HG02798 (cell line): ENCODE results near the gene CTRB1.

Experiments
- ATAC-seq: cut with Tn5 transposase; IDR thresholded peaks from one replicate; pipeline ENCODE4 v1.9.1; 2021; ENCODE audit warnings: mild to moderate bottlenecking; ENCODE audit not compliant: unreplicated experiment, poor library complexity

CTRB1 gene

DNA sequence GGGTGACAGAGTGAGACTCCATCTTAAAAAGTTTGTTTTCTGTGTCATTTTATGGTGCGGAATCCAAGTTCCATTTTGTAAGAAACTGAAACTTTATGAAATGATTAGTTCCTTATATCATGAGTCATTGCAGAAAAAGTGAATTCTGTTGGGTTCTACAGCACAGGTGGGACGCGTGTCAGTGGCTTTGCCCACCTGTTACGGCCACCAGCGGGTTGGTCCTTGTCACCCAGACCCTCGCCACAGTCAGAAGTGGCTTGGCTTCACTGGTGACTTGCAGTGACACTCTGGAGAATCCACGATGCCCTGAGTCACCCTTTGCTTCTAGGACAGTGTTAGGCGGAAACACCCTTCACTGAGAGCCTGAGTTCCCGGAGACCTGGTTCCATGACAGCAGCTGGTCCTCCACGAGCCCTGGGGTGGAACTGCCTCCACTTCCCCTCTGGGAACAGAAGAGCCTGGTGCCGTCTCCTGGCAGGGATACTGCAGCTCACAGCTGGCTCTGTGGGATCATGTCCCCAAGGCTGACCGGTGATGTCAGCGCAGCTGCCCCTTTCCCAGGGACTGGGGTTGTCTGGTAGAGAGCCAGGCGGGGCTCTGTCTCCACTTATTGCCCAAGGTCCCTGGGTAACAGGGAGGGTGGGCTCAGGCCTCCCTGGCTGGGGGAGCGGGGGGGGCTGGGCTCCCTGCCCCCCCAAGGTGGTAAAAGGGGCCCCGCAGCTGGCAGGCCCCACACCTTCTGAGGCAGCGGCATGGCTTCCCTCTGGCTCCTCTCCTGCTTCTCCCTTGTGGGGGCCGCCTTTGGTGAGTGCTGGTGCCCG lies at the start of gene CTRB1:
TSS of gene CTRB1 (plus strand) at position 733 of the 821 bp plus-strand sequence. CDS start at position 753, 20 bp downstream.
- peak; percentile 53 for ATAC-seq

DNA sequence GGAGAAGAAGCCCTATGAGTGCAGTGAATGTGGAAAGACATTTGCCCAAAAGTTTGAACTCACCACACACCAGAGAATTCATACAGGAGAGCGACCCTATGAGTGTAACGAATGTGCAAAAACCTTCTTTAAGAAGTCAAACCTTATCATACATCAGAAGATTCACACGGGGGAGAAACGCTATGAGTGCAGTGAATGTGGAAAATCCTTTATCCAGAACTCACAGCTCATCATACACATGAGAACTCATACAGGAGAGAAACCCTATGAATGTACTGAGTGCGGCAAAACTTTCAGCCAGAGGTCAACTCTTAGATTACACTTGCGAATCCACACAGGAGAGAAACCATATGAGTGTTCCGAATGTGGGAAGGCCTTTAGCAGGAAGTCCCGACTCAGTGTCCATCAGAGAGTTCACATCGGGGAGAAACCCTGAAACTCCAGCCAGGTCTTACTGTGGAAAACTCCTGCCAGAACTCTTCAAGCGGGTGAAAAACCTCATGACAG lies 48.8 kb upstream of the CTRB1 start:
- ATAC-seq, result no peak

DNA sequence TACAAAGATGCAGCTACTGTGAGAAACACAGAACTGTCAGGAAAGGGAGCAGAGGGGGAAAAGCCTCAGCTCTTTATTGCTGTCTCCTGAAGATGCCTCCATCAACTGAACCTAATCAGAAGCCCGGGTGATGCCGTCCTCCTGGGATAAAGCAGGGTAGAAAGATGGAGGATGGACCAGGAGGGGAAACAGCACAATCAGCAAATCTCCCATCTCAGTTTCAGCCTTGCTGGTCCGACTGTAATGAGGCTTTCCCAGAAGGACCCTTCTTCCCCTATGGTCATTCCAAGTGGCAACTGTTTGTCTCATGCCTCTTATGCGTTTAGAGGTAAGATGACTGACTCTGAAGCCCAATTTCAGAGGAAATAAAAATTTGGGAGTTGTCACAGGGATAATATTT lies 46.2 kb upstream of the CTRB1 start:
- ATAC-seq, result no peak

- no peak for ATAC-seq
These were observed 43.7 kb upstream of the CTRB1 start for GRCh38 chr16:75175074-75175473.

DNA sequence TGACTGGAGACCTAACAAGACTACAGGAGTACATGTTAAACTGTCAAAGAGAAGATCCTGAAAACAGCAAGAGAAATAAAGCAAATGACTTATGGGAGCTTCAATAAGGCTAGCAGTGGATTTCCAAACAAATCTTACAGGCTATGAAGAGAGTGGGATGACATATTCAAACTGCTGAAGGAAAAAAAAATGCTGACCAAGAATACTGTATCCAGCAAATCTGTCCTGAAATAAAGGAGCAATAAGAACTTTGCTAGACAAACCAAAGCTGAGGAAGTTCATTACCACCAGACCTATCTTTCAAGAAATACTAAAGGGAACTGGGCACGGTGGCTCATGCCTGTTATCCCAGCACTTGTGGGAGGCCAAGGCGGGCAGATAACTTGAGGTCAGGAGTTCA lies 41.9 kb upstream of the CTRB1 start:
- ATAC-seq, result no peak

DNA sequence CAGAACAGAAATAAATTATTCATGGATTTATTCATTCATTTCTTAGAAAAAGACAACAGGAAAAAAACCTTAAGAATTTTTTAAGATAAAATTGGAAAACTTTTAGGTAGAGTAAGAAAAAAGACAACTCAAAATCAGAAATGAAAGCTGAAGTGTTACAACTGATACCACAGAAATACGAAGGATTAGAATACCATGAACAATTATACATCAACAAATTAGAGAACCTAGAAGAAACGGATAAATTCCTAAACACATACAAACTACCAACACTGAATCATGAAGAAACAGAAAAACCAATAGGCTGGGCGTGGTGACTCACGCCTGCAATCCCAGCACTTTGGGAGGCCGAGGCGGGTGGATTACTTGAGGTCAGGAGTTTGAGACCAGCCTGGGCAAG lies 39.6 kb upstream of the CTRB1 start:
- no peak for ATAC-seq

- ATAC-seq, result no peak
These were observed 37.2 kb upstream of the CTRB1 start for GRCh38 chr16:75181630-75182029.

- ATAC-seq, result no peak
These were observed 29.8 kb upstream of the CTRB1 start for GRCh38 chr16:75188832-75189477.

DNA sequence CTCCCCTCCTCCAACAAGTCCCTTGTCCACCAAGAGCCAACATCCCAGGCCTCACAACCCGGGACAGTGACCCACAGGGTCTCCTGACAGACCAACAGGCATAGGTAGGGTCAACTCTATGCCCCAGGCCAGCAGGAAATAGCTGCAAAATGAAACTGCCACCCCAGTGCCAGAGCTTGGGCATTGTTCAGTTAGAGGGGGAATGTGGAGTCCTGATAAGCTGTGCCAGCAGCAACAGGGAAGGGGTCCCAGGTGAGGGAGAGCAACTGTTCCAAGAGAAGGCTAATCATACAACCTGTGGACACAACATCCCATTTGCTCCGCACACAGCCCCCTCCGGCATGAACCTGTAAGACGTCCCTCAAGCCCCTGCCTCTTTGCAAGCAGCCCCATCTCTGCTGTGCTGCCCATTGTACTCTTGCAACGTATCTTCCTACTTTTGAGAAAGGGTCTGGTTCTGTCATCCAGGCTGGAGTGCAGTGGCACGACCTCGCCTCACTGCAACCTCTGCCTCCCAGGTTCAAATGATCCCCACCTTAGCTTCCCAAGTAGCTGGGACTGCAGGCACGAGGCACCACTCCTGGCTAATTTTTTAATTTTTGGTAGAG lies 29.0 kb upstream of the CTRB1 start:
- no peak for ATAC-seq

DNA sequence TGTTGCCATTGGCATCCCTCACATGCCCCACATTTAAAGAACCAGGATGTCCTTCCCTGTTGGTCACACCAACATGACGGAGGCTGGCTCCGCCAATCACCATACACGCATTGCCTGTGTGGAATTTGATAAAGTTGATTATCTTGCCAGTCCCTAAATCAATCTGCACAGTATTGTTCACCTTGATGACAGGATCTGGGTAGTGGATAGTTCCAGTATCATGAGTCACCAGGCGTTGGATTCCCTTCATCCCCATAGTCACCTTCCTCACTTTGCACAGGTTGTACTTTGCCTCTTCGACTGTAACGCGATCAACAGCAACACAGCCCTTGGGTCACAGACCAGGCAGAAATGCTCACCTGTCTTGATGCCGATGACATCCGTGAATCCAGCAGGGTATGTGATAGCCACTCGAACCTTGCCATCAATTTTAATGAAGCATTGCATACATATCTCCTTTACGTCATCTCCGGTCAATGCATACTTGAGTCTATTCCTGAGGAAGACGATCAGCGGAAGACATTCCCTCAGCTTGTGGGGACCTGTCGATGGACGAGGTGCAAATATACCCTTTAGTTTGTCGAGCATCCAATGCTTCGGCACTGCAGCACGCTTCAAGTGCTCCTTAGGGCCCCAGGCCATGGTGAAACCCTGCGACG lies 26.1 kb upstream of the CTRB1 start:
- no peak for ATAC-seq

DNA sequence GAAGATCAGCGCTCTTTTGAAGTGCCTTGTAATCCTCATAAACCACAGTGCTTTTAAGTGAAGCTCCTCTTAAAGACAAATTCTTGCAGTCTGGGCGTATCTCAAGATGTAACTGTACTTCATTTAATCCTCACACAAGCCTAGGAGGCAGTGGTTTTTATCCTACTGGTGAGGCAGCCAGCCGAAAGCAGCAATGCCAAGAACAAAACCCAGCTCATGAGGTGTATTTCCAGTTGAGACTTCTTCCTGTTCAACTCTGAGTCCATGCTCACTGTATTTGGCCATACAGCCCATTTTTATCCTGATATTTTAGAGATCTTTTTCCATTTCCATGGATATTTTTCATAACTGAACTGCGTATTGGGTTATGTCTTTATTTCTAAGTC lies 25.5 kb upstream of the CTRB1 start:
- ATAC-seq, result no peak

GRCh38 chr16:75193730-75194444 lies 24.9 kb upstream of the CTRB1 start:
- ATAC-seq, result no peak

- no peak for ATAC-seq
These were observed 22.7 kb upstream of the CTRB1 start for GRCh38 chr16:75195811-75196790.

DNA sequence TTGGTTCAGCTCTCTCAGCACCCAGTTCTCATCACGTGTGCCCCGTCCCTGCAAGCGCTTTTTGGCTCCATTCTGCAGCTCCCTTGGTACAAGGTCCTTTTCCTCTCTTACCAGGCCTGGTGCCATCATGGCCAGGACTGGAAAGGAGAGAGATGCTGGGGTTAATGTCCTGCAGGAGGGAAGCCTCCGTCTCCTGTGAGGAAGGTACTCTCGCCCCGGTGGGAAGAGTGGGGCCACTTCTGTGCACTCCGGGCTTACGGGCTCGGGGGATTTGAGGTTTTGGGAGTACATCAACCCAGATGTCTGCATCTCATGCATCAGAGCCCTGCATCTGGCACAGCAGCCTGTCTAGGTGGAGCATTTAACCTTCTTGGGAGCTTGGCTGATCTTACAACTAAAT lies 22.0 kb upstream of the CTRB1 start:
- no peak for ATAC-seq

GRCh38 chr16:75197522-75198134 lies 21.2 kb upstream of the CTRB1 start:
- ATAC-seq, result no peak

DNA sequence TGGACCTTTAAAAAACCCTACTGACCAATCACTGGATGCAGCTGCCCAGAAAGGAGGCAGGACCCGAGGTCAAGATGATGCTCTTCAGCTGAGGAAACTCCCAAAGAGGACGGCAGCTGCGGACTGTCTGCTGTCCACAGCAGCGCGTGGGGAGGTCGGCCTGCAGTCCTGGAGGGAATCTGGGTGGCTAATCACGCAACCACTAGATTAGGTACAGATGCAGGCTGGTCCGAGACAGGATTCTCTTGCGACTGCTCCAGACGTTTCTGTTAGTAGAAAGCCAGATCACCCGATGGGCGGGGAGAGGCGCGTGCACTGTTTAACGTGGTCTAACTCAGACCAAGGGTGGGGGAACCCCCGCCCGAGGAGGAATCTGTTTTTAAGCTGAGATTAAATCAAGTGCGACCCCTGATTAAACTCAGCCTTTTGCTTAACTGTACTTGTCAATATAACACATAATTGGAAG lies 20.6 kb upstream of the CTRB1 start:
- no peak for ATAC-seq

DNA sequence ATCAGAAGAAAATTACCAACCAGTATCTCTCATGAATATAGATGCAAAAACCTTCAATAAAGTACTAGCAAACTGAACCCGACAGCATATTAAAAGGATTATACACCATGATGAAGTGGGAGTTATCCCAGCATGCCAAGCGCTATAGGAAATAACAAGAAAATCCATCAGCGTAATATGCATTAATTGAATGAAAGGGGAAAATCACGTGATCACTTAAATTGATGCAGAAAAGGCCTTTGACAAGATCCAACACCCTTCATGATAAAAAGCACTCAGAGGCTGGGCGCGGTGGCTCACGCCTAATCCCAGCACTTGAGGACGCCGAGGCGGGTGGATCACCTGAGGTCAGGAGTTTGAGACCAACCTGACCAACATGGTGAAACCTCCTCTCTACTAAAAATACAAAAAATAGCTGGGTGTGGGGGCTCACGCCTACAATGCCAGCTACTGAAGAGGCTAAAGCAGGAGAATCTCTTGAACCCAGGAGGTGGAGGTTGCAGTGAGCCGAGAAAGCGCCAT lies 16.7 kb upstream of the CTRB1 start:
- ATAC-seq, result no peak

DNA sequence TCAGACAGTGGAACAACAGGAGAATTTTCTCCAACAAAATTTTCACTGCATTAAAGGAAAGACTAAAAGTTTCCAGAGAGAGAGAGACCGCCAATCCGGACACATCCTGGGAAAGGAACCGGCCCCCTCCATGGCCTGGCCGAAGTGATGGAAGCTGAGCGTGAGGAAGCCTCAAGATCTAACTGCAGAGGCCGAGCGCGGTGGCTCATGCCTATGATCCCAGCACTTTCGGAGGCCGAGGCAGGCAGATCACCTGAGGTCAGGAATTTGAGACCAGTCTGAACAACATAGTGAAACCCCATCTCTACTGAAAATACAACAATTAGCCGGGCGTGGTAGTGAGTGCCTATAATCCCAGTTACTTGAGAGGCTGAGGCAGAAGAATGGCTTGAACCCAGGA lies 15.7 kb upstream of the CTRB1 start:
- ATAC-seq, result no peak
